Activated naive CD4-positive, alpha-beta T cell treated with anti-CD3 and anti-CD28 coated beads, Interleukin-2, amount 10 ng/mL, durations not matched to agents 7 days and 5 days (primary cell): ENCODE measurements around the gene SCML1.
A peak's percentile ranks its signal among the peaks of the same experiment; 100 is the strongest.

ENCODE experiments used
- CTCF ChIA-PET: fragments of 350-600 bp; sonication (Branson Sonifier 250); formaldehyde crosslinking; loops from one replicate; lab custom pipeline; 2021; ENCODE audit warnings: antibody characterized with exemption; lab: Charles Lee
- DNase-seq: peaks from one replicate; pipeline ENCODE4 v3.0.0-alpha.2; 2020
- H3K27ac Mint-ChIP-seq: one replicate; pipeline ENCODE4 v1.8.0; 2021; ENCODE audit warnings: mild to moderate bottlenecking, moderate library complexity, mixed read lengths
- H3K27me3 Mint-ChIP-seq: one replicate; pipeline ENCODE4 v1.8.0; 2021; ENCODE audit warnings: mild to moderate bottlenecking, mixed read lengths
- H3K36me3 Mint-ChIP-seq: one replicate; pipeline ENCODE4 v1.8.0; 2021; ENCODE audit warnings: mixed read lengths
- H3K4me1 Mint-ChIP-seq: one replicate; pipeline ENCODE4 v1.8.0; 2021; ENCODE audit warnings: mixed read lengths
- H3K4me3 Mint-ChIP-seq: one replicate; pipeline ENCODE4 v1.8.0; 2021; ENCODE audit warnings: mild to moderate bottlenecking, moderate library complexity, mixed read lengths
- H3K9me3 Mint-ChIP-seq: one replicate; pipeline ENCODE4 v1.8.0; 2021; ENCODE audit warnings: mixed read lengths

SCML1 gene

DNA sequence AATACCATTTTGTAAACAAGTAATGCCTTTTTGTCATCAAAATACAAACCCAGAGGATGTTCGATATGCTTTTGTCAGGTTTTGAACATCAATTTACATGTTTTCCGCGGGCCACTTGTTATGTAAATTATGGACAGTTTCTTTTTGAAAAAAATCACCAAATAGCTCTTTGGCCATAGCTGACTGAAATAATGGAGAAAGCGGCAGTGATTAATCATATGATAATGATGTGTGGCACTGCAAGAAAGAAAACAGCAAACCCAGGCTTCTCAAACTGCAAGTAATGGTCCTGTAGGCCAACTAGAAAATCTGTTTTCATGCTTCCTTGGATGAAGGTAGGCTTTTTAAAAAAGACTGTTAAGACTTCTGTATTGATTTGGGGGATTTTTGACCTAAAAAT lies 15.6 kb upstream of the SCML1 start:
- H3K9me3 Mint-ChIP-seq: no peaks in the 10 kb centered on the region
- DNase-seq: no peak
- H3K4me3 Mint-ChIP-seq: no peak overlapping the region
- CTCF ChIA-PET: no interaction called here
- H3K27ac Mint-ChIP-seq: no peak overlapping the region
- peaks cover 8% of the 10 kb centered on the region for H3K27me3 Mint-ChIP-seq
- H3K4me1 Mint-ChIP-seq: no peaks in the 10 kb centered on the region
- H3K36me3 Mint-ChIP-seq: no peaks in the 10 kb centered on the region

- no peak for DNase-seq
- H3K27ac Mint-ChIP-seq: no peak overlapping the region
- no peaks in the 10 kb centered on the region for H3K9me3 Mint-ChIP-seq
- H3K4me3 Mint-ChIP-seq: no peak overlapping the region
- CTCF ChIA-PET: no interaction called here
- no peaks in the 10 kb centered on the region for H3K36me3 Mint-ChIP-seq
- no peaks in the 10 kb centered on the region for H3K27me3 Mint-ChIP-seq
- no peaks in the 10 kb centered on the region for H3K4me1 Mint-ChIP-seq
Measured at GRCh38 chrX:17725181-17725580, 12.1 kb upstream of the SCML1 start.

DNA sequence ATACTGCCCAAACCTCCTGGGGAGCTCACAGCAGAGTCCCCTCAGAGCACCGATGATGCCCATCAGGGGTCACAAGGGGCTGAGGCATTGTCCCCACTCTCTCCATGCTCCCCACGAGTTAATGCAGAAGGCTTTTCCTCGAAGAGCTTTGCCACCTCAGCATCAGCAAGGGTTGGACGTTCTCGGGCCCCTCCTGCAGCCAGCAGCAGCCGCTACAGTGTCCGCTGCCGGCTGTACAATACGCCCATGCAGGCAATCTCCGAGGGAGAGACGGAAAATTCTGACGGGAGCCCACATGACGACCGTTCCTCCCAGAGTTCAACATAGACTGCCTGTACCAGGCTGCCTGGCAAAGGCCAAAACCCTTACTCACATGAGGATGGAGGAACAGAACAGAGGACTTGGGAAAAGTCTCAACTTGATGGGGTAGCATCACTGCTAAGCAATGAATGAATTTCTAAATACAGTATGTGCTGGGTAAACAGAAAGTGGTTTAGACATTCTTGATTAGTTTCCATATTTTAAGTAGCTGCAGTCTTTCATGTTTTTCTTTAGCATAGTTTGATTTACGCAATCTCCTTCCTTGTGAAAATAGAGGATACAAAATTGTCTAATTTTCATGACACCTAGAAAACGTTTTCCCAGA lies 5.0 kb upstream of the SCML1 start:
- Mint-ChIP-seq H3K4me1 (peaks cover 5% of the 10 kb centered on the region), H3K9me3 (no peaks in the 10 kb centered on the region), H3K27ac (no peak overlapping the region), H3K27me3 (peaks cover 7% of the 10 kb centered on the region), H3K4me3 (no peak overlapping the region), H3K36me3 (no peaks in the 10 kb centered on the region)
- CTCF ChIA-PET: no interaction called here
- DNase-seq: no peak

GRCh38 chrX:17735406-17735805 lies 1.9 kb upstream of the SCML1 start:
- Mint-ChIP-seq H3K9me3 (no peaks in the 10 kb centered on the region), H3K27me3 (peaks cover 30% of the 10 kb centered on the region), H3K4me1 (peaks cover 26% of the 10 kb centered on the region), H3K4me3 (no peak overlapping the region), H3K36me3 (no peaks in the 10 kb centered on the region), H3K27ac (no peak overlapping the region)
- CTCF ChIA-PET: no interaction called here
- DNase-seq: no peak

DNA sequence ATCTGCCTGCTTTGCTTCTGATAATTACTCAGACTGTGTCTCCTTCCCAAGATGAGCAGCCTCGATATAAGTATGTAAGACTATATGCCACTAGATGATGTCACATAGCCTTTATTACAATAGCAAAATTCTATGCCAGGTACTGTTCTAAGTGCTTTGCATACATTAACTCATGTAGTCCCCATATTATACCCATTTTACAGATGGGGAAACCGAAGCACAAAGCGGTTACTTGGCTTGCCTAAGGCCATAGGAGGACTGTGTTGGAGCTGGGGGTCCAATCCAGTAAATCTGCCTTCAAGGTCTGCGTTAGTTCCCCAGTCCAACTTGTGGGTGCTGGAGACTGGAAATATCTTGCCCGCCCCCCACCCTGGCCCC lies 826 bp upstream of the SCML1 start:
- no peak for DNase-seq
- Mint-ChIP-seq H3K4me1 (peaks cover 29% of the 10 kb centered on the region), H3K27me3 (peaks cover 40% of the 10 kb centered on the region), H3K36me3 (no peaks in the 10 kb centered on the region), H3K9me3 (no peaks in the 10 kb centered on the region), H3K4me3 (peak overlapping the region; percentile 94), H3K27ac (peak overlapping the region; percentile 92)
- CTCF ChIA-PET: no interaction called here

DNA sequence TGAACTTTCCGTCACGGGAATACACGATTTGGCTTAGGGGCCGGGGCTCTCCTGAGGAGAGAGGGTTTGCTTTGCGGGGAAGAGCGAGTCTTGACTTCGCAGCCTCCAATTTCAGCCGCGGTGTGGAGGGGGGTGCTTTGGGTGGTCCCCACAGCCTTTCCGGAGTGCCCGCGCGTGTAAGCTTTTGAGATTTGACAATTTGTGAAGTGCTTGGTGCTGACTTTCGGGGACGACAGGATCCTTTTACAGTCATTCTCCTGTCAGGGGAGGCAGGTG lies 355 bp downstream of the SCML1 start:
- peaks cover 29% of the 10 kb centered on the region for H3K4me1 Mint-ChIP-seq
- H3K4me3 Mint-ChIP-seq: peak overlapping the region; percentile 94
- CTCF ChIA-PET: no interaction called here
- peak overlapping the region; percentile 92 for H3K27ac Mint-ChIP-seq
- peak; percentile 53 for DNase-seq
- no peaks in the 10 kb centered on the region for H3K36me3 Mint-ChIP-seq
- H3K27me3 Mint-ChIP-seq: peaks cover 39% of the 10 kb centered on the region
- no peaks in the 10 kb centered on the region for H3K9me3 Mint-ChIP-seq

DNA sequence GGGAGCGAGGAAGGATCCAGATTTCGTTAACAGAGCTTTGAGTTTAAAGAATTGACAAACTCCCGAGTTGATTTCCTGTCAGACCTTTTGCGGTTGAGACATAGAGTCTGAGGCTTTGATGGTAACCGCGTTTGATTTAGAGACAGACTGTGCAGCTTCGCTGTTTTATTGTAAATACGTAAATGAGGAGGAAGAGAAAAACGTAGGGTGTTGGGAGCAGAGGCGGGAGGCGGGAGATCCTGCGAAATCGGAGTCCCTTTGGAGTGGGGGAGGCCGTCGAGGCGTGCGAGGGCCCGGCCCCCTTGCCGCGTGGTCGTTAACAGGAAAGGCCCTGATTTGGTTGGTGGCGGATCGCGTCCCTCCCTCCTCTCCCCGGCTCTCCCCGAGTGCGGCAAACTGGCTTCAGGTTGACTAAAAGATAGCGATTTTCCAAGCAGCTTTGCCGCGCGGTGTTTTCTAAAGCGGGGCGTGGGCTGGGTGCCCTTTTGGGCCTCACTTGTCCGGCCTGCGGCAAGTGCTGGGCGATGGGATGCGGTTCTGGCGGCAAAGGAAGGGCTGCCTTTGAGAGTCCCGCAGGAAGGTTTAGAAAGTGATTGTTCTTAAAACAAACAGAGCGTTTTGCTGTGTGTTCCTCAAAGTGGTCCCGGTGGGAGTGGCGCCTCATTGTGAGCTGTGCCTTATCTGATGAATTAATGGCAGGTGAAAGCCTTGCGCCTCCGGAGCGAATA lies 857 bp downstream of the SCML1 start:
- Mint-ChIP-seq H3K36me3 (no peaks in the 10 kb centered on the region), H3K27ac (peak overlapping the region; percentile 92), H3K4me3 (peak overlapping the region; percentile 94), H3K9me3 (no peaks in the 10 kb centered on the region), H3K27me3 (peaks cover 41% of the 10 kb centered on the region), H3K4me1 (peaks cover 29% of the 10 kb centered on the region)
- DNase-seq: peak; percentile 59
- CTCF ChIA-PET: no interaction called here

DNA sequence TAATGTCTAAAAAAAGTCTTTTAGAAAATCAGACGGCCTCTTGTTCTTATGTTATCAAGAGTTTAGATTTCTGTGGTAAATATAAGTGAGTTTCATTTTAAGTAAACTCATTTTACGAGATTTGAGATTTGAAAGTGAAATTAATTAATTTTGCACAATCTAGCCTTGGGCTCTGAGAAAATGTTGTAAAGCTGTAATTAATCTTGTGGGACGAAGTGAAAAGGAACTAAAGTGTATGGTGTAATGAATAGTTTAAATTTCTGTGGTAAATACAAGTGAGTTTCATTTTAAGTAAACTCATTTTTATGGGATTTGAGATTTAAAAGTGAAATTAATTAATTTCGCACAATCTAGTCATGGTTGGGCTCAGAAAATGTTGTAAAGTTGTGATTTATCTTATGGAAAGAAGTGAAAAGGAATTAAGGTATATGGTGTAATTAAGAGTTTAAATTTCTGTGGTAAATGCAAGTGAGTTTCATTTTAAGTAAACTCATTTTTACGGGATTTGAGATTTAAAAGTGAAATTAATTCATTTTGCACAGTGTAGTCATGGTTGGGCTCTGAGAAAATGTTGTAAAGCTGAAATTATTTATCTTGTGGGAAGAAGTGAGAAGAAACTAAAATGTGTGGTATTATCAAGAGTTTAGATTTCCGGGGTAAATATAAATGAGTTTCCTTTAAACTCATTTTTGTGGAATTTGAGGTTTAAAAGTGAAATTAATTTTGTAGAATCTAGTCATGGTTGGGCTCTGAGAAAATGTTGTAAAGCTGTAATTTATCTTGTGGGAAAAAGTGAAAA lies 1.6 kb downstream of the SCML1 start:
- no peak for DNase-seq
- H3K27me3 Mint-ChIP-seq: peaks cover 46% of the 10 kb centered on the region
- peaks cover 29% of the 10 kb centered on the region for H3K4me1 Mint-ChIP-seq
- no peaks in the 10 kb centered on the region for H3K36me3 Mint-ChIP-seq
- H3K4me3 Mint-ChIP-seq: peak overlapping the region; percentile 94
- H3K9me3 Mint-ChIP-seq: no peaks in the 10 kb centered on the region
- H3K27ac Mint-ChIP-seq: peak overlapping the region; percentile 92
- CTCF ChIA-PET: no interaction called here

GRCh38 chrX:17740137-17741122 lies 3.1 kb downstream of the SCML1 start:
- Mint-ChIP-seq H3K27ac (no peak overlapping the region), H3K27me3 (peaks cover 43% of the 10 kb centered on the region), H3K4me3 (peak overlapping the region; percentile 23), H3K4me1 (peaks cover 29% of the 10 kb centered on the region), H3K9me3 (no peaks in the 10 kb centered on the region), H3K36me3 (no peaks in the 10 kb centered on the region)
- no peak for DNase-seq
- CTCF ChIA-PET: interaction anchor here (0.7 kb wide), 1 partner anchor 149 kb away, joined by 4 read pairs; no protein-coding TSS in a partner anchor

DNA sequence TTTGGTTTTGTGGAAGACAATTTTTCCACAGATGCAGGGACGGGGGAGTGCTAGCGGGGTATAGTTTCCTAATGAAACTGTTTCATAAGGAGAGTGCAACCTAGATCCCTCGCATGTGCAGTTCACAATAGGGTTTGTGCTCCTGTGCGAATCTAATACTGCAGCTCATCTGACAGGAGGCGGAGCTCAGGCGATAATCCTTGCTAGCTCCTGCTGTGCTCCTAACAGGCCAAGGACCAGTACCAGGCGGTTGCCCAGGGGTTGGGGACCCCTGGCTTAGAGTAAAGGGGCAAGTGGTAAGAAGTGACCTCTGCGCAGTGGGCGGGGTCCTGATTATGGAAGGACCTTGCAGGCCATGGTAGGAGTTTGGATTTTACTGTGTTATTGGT lies 3.8 kb downstream of the SCML1 start:
- peaks cover 27% of the 10 kb centered on the region for H3K4me1 Mint-ChIP-seq

DNA sequence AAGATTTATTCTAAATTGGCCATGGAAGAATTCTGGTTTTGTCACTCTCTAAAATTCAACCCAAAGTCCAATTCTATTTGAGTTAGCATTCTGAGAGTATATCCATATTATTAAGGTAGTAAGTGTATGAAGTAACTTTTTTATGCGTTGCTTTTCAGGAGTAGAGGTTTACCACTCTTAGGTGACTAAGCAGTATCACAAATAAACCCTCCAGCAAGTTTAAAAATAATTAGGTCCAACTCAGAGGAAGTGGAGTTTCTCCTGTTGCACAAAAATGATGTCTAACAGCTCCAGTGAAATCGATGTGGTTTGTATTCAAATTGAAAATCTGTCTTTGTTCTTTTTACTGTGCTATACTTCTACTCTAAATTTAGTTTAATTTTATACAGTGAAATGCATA lies 6.6 kb downstream of the SCML1 start:
- H3K4me3 Mint-ChIP-seq: no peak overlapping the region
- H3K4me1 Mint-ChIP-seq: peaks cover 15% of the 10 kb centered on the region
- no peaks in the 10 kb centered on the region for H3K9me3 Mint-ChIP-seq
- no peaks in the 10 kb centered on the region for H3K36me3 Mint-ChIP-seq
- H3K27ac Mint-ChIP-seq: no peak overlapping the region
- peaks cover 29% of the 10 kb centered on the region for H3K27me3 Mint-ChIP-seq
- no peak for DNase-seq
- CTCF ChIA-PET: no interaction called here

More for the DNA sequence above, 3.8 kb downstream of the SCML1 start:
- CTCF ChIA-PET: no interaction called here
- Mint-ChIP-seq H3K9me3 (no peaks in the 10 kb centered on the region), H3K36me3 (no peaks in the 10 kb centered on the region), H3K4me3 (no peak overlapping the region), H3K27ac (no peak overlapping the region), H3K27me3 (peaks cover 43% of the 10 kb centered on the region)
- DNase-seq: no peak

- H3K36me3 Mint-ChIP-seq: no peaks in the 10 kb centered on the region
- H3K9me3 Mint-ChIP-seq: no peaks in the 10 kb centered on the region
- no peak for DNase-seq
- no peak overlapping the region for H3K4me3 Mint-ChIP-seq
- H3K27me3 Mint-ChIP-seq: peaks cover 20% of the 10 kb centered on the region
- no peak overlapping the region for H3K27ac Mint-ChIP-seq
- CTCF ChIA-PET: interaction anchor here (0.8 kb wide), 1 partner anchor 635 kb away, joined by 3 read pairs; no protein-coding TSS in a partner anchor
- peaks cover 6% of the 10 kb centered on the region for H3K4me1 Mint-ChIP-seq
Measured at GRCh38 chrX:17744896-17745523, 7.7 kb downstream of the SCML1 start.

DNA sequence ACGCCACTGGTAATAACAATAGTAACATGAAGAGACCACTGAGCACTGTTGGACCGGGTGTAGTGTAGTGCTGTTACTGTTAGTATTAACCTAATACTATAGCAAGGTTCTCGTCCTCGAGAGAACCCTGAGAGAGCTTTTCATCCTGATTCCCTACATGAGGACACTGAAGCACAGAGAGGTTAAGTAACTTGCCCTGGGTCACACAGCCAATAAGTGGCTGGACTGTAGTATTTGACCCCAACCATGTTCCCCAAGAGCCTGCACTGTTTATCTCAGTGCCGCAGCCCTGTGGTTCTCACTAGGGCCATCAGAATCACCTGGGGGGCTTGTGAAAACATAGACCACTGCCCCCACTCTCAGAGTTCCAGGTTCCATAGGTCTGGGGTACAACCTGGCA lies 10.4 kb downstream of the SCML1 start:
- no peaks in the 10 kb centered on the region for H3K4me1 Mint-ChIP-seq
- peaks cover 8% of the 10 kb centered on the region for H3K27me3 Mint-ChIP-seq
- no peak overlapping the region for H3K27ac Mint-ChIP-seq
- H3K9me3 Mint-ChIP-seq: no peaks in the 10 kb centered on the region
- H3K36me3 Mint-ChIP-seq: peaks cover 2% of the 10 kb centered on the region
- no peak overlapping the region for H3K4me3 Mint-ChIP-seq
- CTCF ChIA-PET: no interaction called here
- no peak for DNase-seq
